ENCODE data around the gene RET.

Gene RET

DNA sequence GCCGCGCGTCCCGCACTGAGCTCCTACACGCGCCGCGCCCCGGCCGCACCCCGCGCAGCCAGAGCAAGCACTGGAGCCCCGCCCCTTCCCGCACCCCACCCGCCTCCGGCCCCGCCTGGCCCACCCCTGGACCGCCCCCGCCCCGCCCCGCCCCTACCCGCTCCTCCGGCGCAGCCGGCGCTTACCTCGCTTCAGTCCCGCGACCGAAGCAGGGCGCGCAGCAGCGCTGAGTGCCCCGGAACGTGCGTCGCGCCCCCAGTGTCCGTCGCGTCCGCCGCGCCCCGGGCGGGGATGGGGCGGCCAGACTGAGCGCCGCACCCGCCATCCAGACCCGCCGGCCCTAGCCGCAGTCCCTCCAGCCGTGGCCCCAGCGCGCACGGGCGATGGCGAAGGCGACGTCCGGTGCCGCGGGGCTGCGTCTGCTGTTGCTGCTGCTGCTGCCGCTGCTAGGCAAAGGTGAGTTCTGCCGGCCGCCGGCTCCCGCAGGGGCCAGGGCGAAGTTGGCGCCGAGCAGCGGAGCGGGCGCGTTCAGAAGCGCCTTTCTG, at the start of gene RET:
Gene RET (plus strand): TSS at position 194 of the 545 bp plus-strand sequence. CDS start 190 bp downstream, at position 384.
- DNase-seq = no peak

DNA sequence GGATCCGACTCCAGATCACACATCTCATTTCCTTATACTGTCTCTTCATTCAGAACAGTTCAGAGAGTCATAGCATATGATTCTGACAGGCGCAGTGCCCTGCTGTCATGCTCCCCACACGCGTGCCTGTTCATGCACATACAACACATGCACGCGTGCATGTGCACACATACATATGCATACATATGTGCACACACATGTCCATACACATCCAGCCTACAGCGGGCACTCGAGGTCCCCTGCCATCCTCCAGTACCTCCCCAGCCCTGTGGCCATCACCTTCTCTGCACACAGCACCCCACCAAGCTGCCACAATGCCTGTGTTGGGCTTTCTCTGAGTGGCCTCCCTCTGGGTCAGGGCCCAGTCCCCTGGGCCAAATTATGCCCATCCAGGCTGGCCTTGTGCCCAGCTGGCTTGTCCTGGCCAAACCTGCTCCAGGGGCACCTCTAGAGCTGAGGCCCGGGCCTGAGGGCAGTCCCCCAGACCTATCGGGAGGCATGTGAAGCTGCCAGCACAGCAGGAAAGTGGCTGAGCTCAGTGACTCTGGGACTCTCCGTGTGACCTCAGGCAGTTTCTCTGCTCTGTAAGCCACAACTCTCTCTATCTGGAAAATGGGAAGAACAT, 49.4 kb upstream of the RET start:
- no peak for DNase-seq

DNA sequence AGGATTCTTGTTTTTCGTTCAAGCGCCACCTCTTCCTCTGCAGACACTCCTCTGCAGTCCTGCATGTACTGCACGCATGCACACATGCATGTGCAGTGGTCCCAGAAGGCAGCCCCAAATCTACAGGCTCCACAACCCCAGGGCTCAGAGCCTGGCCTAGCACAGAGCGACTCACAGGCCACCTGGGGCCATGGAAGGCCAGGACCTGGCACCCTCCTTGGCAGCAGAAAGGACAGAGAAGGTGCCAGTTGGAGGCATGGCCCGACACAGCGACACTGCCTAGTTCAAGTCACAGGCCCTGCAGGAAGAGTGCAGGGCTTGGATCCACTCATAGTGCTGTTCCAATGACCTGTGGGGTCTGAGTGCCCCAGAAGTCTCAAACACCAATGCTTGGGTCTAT, 48.7 kb upstream of the RET start:
- no peak for DNase-seq

DNA sequence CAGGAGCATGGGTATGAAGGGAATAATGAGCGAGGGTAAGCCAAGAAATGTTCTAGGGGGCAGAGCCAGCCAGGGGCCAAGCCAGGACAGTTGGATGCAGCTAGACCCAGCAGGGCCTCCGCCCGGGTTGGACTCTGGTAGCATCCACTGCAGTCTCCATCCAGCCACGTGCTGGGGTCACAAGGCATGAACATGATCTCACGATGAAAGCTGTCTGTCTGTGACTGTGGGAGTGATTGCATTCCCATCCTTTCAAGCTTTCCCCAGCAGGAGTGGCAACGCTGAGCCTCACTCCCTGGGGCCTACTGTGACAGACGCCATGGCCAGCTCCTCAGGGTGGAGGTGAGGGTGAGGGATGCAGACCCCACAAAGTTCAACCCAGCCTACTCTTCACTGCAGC, 47.8 kb upstream of the RET start:
- no peak for DNase-seq

DNA sequence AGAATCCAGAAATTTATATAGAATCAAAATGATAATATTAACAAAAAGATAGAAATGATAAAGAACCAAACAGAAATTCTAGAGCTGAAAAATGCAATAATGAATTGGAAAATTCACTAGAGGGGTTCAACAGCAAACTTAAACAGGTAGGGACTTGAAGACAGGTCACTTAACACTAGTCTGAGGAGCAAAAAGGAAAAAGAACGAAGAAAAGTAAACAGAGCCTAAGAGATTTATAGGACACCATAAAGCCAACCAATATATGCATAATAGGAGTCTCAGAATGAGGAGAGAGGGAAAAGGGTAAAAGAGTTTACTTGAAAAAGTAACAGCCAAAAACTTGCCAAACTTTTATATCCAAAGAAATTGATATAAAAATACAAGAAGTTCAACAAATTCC, 44.3 kb upstream of the RET start:
- DNase-seq = no peak

DNA sequence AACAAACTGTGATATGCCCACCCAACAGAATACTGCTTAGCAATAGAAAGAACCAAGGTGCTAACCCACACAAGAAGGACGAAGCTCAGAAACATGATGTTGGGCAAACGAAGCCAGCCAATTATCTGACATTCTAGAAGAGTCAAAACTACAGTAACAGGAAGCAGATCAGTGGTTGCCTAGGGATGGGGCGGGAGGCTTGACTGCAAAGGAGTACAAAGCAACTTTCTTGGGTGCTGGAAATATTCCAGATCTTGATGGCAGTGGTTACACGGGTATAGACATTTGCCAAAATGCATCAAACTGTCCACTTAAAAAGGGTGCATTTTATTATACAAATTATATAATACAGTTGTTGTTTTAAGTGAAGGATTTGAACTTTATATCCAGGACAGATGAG, 41.1 kb upstream of the RET start:
- no peak for DNase-seq

DNA sequence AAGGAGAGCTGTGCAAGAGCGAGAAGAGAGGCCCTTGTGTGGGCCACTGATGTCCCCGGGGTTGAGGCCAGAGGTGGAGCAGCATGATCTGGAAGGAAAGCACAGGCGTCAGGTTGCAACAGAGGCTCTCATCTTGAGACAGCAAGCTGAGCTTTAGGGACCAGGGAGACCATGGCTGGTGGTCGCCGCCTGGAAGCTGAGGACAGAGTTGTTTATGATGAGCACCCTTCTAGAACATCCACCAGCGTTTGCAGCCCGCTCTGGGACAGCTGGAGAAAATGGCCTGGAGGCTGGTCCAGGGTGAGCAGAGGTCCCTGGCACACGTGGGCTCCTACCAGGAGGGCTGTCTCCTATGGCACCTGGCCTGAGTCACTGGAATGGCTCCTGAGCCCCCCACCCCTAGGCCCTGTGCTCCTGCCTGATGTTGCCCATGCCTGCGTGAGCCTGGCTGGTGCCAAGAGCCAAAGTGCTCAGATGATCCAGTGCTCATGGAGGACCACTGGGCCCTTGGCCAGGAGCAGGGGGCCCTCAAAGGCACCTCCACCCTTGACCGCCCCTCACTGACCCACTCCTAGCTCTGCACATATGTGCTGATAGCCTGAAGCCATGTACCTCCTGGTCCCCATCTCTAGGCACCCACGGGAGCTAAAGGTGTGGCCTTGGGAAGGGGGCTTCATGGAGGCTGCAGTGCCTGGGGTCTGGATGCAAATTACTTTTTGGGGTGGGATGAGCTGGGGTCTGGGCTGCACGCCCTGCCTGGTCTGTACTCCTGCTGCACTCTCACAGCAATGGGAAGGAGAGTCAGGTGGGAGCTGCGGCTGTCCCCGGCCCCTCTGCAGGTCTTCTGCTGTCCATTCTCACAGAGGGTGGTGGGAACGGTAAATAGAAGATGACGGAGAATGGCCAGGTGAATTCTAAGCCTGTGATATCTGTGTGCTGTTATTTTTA, 40.1 kb upstream of the RET start:
- no peak for DNase-seq

DNA sequence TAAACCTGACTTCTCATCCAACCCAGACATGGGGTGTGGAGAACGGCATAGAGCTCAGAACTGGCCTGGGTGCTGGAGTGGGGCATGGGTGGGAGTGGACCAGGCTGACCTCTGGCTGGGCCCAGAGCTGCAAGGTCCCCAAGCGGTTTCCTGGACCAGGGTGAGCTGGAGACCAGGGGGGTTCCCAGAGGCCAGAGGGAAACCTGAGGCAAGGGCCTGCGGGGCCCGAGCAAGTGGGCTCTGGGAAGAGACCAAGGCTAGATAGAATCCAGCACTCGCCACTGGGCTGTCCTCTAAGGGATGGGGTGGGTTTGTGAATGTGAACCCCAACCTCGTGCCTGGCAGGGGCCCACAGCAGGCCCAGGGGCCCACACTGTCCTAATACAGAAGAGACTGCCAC, 39.4 kb upstream of the RET start:
- DNase-seq = no peak

DNA sequence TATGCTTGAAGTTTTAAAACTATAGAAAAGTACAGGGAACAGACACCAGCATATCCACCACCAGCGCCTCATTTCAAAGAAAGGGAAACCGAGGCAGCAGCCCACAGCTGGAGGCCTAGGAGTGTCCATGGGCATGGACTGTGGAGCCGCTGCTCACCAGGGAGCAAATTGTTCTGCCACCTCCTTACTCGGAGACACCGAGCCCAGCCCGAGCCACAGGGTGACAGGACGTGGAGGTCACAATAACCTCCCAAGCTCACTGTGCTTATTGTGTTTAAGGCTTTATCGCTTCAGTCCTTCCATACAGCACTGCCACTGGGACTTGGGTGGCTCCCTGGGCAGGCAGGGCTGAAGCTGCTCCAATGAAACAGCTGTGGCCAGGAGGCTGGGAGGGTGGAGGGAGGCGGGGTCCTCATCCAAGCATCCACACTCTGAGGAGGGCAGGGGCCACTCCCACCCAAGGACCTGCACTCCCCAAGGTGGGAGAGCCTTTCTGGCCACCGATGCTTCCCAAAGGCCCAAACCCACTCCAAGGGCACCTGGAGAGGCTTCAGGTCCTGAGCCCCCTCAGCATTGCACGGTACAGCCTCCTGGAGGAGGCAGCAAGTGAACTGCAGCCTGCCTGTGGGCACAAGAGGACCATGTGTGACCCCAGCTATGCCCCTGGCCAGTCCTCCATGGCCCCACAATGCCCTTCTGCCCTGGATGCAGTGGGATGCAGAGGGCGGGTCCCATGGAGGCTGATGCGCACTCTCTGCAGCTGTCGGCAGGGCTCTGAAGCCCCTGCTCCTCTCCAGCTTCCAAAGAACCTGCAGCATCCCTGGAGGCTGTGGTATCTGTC, 38.7 kb upstream of the RET start:
- no peak for DNase-seq

DNA sequence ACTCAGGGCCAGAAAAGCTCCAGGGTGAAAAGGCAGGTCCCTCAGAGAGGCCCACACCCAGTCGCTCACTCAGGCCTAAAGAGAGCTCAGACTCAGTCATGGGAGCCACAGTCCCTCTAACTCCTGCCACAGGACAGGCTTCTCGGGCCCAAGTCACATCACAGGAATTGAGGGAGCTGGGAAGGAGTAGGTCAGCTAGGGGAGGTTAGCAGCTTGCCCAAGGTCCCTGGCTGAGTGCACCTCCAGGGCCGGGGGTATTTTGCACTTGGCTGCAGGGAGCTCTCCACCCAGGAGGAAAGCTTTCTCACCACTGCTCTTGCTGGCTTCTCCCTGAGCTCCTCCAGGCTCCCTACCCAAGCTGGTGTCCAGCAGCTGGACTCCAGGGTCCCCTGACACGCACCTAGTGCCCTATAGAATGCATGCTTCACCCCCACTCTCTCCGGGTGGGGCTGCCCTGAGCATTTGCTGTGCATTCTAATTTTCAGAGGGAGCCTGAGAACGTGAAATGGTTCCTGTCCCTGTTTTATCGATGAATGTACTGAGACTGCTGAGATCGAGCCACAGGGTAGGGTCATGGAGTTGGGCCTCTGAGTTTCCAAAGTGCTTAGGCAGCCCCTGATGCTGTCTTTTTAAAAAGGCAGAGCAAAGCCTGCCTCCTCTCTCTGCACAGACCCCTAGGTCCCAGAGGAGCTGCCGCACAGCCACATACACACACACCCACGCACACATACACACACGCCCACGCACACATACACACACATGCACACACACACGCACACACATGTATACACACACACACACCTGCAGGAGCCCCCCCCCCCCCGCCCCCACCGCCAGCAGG, 37.9 kb upstream of the RET start:
- DNase-seq = no peak

DNA sequence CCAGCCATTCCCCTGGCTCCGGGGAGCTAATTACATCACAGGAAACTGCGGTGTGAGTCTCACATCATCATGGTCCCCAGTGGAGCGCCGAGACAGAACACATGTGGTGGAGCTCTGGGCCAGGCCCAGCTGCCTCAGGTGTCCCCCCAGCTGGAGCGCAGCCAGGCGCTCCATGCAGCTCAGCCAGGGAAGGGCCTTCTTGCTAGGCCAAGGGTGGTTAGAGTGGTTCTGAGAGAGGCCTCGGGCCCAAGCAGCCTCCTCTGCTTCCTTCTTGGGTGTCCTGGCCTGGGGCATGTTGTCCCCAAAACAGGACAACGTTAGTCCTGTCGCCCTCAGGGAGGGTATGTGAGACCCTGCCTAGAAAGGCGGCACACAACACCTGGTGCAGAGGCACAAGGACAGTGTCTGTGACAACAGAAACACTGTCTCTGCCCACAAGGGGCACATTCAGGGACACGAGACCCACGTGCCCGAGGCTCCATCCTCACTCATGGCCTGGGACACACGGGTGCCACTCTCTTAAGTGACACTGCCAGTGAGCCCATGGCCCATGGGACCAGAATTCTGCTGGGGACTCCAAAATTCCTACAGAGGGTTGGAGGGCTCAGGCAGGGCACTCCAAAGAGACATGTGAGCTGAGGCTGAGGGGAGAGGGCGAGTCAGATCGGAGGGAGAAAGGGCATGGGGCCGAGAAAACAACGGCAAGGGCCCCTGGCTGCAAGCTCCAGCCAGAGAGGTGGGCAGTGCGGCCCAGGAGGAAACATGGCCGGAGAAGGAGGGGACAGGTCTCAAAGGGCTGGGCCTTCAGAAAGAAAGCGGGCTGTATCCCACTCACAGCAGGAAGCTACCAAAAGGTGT, 37.0 kb upstream of the RET start:
- DNase-seq = no peak

DNA sequence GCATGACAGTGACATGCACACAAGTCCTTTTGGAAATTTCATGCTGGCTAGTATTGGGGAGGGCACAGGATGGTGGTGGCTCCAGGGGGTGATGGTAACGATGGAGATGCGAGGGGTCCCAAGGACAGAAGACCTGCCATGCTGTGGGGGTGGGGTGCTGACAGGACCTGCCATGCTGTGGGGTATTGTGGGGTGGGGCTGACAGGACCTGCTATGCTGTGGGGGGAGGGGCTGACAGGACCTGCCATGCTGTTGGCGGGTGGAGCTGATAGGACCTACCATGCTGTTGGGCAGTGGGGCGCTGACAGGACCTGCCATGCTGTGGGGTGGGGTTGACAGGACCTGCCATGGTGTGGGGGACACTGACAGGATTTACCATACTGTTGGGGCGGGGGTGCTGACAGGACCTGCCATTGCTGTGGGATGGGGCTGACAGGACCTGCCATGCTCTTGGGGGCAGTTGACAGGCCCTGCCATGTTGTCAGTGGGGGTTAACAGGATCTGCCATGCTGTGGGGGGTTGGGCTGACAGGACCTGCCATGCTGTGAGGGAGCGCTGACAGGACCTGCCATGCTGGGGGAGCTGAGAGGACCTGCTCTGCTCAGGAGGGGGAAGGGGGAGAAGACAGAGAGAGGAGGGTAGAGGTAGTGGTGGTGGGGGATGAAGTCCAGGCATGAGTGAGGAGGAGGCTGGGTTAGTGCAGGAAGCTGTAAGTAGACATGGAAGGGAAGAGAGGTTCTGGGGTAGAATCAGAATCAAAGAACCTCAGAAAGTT, 36.2 kb upstream of the RET start:
- no peak for DNase-seq

DNA sequence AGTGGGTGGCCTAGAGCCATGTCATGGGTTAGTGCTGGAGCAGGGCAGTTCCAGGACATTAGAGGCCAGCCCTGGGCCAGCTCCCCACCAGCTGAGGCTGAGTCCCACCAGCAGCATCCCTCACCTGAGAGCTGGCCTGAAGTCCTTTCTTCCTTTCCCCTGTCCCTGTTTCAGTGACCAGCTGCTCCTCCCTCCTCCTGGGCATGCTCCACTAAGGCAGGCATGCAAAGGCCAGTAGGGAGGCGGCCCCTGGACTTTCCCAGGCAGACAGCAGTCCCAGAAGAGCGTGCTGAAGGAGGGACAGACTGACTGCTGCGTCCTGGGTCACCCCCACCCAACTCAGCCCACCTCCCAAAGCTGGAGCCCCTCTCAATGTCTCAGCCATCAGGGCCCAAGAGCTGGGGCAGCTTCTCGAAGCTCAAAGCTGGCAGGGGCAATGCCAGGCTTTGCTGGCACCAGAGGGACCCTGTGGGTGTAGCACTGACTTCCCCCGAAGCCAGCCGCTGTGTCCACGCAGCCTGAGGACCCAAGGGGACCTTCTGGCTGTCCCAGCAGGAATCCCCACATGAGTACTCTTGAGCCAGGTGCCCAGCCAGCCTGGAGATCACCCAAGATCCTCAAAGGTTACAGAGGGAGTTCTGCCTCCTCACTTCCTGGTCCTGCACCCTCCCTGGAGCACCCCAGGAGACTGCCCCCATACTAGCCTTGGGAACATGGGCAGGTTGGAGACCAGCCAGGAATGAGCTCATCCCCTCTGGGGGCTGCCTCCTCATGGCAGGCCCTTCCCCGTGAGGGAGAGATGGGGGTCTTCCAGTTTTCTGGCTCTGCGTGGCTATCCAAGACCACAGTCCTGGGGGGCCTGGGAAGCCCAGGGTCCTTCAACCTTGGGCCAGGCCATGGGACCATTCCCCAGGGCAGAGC, 35.2 kb upstream of the RET start:
- no peak for DNase-seq

DNA sequence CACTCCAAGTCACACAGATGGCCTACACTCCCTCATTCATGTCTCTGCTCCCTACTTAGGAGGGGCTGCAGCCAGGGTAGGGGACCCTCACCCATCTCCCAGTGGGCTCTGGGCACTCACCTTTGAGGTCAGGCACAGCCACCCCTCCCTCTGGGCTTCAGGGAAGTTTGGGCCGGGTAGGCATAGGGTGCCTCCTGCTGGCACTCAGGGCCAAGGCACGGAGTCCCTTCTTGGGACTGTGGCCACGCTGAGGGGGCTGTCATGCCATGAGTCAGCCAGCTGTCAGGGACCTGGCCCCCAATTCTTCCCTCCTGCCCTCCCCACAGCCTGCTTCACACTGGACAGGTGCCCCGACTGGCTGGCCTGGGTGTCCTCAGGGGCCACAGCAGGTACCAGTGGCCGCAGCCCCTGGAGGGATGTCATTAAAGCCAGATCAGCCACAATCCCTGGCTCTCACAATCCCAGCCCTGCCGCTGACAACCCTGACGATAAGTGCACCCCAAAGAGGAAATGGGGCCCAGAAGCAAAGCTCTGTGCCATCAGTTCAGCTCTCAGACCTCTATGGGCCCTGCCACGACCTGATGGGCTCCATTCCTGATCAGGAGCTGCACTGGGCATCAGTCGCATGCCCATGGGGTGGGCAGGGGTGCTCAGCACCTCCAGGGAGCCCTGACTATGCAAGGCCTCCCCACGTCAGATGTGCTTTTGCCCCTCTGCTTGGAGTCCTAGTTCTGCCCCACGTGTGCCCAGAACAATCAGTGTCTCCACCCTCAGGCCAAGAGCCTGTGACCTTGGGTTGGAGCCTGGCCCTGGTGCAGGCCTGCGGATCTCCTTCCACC, 34.1 kb upstream of the RET start:
- DNase-seq = no peak

DNA sequence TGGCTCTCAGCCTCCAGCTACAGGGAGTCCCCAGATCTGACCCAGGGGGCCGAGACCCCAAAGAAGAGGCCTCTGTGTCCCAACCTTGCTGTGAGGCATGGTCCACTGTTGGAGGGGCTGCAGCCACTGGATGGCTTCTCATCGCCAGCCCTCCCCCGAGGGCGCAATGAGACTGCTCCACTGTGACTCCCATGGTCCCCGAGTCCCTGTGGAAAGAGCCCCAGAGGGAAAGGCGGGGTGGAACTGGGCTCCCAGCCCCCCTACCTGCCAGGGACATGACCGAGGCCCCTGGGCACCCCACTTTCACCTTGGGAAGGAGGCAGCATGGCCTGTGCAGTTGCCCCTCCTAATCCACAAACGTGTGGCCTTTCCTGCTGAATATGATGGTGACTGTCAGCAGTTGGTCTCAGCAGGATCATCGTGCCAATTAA, 33.5 kb upstream of the RET start:
- no peak for DNase-seq

DNA sequence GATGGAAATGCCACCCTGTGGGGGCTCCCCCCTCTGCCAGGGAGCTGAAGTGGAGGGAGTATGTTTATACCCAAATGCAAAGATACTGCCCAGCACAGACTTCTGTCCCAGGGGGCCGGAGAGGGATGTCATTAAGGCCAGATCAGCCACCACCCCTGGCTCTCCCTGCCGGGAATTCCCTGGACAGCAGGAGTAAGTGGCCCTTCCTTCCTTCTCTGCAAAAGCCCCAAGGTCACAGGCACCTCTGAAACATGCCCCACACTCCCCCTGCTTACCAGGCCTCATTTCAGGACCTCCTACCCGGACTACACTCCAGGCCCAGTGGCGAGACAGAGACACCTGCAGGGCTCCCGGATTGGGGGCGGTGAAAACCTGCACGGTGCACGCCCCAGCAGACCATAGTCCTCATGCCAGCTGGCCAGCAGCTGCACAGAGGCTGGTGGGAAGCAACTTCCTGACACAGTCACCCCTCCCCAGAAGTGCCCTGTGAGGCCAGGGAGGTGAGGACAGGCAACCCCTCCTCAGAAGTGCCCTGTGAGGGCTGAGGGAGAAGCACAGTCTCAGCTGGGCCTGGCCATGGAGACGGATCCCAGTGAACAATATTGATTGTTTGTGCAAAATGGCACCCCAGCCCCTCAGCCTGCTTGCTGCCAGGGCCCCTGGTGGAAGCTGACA, 33.0 kb upstream of the RET start:
- no peak for DNase-seq

DNA sequence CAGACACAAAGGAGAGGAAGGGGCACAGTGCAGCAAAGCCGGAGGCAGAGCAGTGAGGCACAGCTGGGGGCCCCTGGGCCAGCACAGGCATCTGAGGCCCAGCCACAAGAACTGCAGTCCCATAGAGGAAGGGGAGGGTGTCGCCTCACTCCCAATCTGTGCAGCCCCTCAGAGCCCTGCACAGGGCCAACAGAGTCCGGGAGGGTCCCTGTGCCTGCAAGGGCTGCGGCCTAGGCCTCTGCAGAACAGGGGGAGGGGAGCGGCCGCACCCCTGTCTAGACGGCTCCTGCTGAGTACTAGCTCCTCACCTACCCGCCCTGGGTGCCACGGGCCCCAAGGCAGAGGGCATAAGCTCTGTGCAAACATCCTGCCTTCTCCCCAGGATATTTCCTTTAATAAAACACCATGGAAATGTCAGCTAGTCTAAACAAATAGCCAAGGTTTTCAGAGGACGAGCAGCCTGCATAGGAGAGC, 32.4 kb upstream of the RET start:
- DNase-seq = no peak
